Vagina (tissue), 2 donors: ENCODE measurements around the gene AASDH. TPM values are rescaled to one million over a fixed set of nuclear protein-coding genes. Genes with fewer than 3 reads are reported as not detected.

Experiments
- DNase-seq, 2 donors: peaks; one replicate each; pipeline ENCODE4 v3.0.0-alpha.2; 2017; ENCODE audit errors: extremely low spot score in 2 of 2
- H3K27ac ChIP-seq: fragments of 200-600 bp; sonication (generic); one replicate; pipeline ENCODE4 v1.5.1; 2019
- H3K27me3 ChIP-seq: fragments of 200-600 bp; sonication (generic); one replicate; pipeline ENCODE4 v1.5.1; 2019
- H3K36me3 ChIP-seq, 2 donors: fragments of 200-600 bp; sonication (generic); one replicate each; pipeline ENCODE4 v1.5.1; 2017 to 2019
- H3K4me1 ChIP-seq: fragments of 200-600 bp; sonication (generic); one replicate; pipeline ENCODE4 v1.5.1; 2019
- H3K4me3 ChIP-seq, 2 donors: fragments of 200-600 bp; sonication (generic); 1 replicate in 1 of 2; 2 replicates in 1 of 2; pipeline ENCODE4 v1.5.1; 2016 to 2019
- H3K9me3 ChIP-seq: fragments of 200-600 bp; sonication (generic); one replicate; pipeline ENCODE4 v1.5.1; 2019
- POLR2A ChIP-seq, 2 donors: fragments of 450-650 bp; IDR thresholded peaks; one replicate each; pipeline ENCODE4 v1.6.1; 2017; ENCODE audit warnings: antibody characterized with exemption in 2 of 2, mild to moderate bottlenecking in 2 of 2, moderate library complexity in 2 of 2
- POLR2AphosphoS5 ChIP-seq, 2 donors: sonication (generic); formaldehyde crosslinking; IDR thresholded peaks; one replicate each; pipeline ENCODE4 v1.9.0; 2017; ENCODE audit warnings: antibody characterized with exemption in 2 of 2, mild to moderate bottlenecking in 2 of 2, low read depth in 1 of 2; ENCODE audit not compliant: insufficient read depth in 1 of 2
- intact Hi-C: fragments of 100-400 bp; cut with DNase I; formaldehyde crosslinking; loops from one replicate; pipeline ENCODE4 v1.15.1; 2023
- total RNA-seq: library from RNA; depleted of rRNA; stranded (reverse); fragments of >200 nt; gene quantifications from one replicate; pipeline ENCODE4 v1.2.3, GENCODE V29; 2016
- TF ChIP-seq, protein P1 (sequence below), 3 experiments: fragments of 450-650 bp in 2 of 3; fragments of 200-600 bp in 1 of 3; sonication (generic) in 1 of 3; IDR thresholded peaks; one replicate each; pipeline ENCODE4 v1.5.1; 2017 to 2019; ENCODE audit warnings: antibody characterized with exemption in 3 of 3, mild to moderate bottlenecking in 2 of 3, moderate library complexity in 2 of 3

The AASDH gene
- total RNA-seq, 1 donor from 2014 or later: 6.6 TPM

DNA sequence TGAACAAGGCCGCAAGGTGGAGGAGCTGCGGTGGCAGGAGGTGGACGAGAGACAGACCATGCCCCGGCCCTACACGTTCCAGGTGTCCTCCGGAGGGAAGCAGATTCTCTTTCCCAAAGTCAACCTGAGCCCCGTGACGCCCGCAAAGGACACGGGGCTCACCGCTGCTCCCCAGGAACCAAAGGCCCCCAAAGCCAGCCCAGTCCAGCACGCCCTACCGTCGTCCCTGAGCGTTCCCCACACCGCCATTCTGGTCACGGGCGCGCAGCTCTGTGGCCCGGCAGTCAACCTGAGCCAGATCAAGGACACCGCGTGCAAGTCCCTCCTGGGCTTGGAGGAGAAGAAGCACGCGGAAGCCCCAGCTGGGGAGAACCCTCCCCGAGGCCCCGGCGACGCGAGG is 72.2 kb downstream of the AASDH start:
- no peak overlapping the region for H3K4me3 ChIP-seq
- TF ChIP-seq POLR2A (IDR thresholded peaks at IDR 0.05) (no peak), POLR2AphosphoS5 (IDR thresholded peaks at IDR 0.05; ENCODE audit: insufficient read depth in 1 of 2, low read depth in 1 of 2) (no peak)
- TF ChIP-seq, protein P1, sequence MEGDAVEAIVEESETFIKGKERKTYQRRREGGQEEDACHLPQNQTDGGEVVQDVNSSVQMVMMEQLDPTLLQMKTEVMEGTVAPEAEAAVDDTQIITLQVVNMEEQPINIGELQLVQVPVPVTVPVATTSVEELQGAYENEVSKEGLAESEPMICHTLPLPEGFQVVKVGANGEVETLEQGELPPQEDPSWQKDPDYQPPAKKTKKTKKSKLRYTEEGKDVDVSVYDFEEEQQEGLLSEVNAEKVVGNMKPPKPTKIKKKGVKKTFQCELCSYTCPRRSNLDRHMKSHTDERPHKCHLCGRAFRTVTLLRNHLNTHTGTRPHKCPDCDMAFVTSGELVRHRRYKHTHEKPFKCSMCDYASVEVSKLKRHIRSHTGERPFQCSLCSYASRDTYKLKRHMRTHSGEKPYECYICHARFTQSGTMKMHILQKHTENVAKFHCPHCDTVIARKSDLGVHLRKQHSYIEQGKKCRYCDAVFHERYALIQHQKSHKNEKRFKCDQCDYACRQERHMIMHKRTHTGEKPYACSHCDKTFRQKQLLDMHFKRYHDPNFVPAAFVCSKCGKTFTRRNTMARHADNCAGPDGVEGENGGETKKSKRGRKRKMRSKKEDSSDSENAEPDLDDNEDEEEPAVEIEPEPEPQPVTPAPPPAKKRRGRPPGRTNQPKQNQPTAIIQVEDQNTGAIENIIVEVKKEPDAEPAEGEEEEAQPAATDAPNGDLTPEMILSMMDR (IDR thresholded peaks at IDR 0.05): no peak

DNA sequence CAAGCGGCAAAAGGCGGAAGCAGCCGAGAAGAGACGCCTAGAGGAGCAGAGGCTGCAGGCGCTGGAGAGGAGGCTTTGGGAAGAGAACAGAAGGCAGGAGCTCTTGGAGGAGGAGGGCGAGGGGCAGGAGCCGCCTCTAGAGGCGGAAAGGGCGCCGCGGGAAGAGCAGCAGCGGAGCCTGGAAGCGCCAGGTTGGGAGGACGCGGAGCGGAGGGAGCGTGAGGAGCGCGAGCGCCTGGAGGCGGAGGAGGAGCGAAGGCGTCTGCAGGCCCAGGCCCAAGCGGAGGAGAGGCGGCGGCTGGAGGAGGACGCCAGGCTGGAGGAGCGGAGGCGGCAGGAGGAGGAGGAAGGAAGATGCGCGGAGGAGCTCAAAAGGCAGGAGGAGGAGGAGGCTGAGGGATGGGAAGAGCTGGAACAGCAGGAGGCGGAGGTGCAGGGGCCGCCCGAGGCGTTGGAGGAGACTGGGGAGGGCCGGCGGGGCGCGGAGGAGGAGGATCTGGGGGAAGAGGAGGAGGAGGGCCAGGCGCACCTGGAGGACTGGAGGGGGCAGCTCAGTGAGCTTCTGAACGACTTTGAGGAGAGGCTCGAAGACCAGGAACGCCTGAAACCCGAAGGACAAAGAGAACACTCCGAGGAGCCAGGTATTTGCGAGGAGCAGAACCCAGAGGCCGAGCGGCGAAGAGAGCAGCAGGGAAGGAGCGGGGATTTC is 72.9 kb downstream of the AASDH start:
- Histone ChIP-seq H3K36me3 (no peaks in the 10 kb centered on the region), H3K9me3 (no peaks in the 10 kb centered on the region), H3K4me3 (no peak overlapping the region), H3K27ac (no peak overlapping the region), H3K27me3 (no peaks in the 10 kb centered on the region), H3K4me1 (no peaks in the 10 kb centered on the region)
- TF ChIP-seq POLR2A (IDR thresholded peaks at IDR 0.05) (no peak), POLR2AphosphoS5 (IDR thresholded peaks at IDR 0.05; ENCODE audit: insufficient read depth in 1 of 2, low read depth in 1 of 2) (no peak)
- TF ChIP-seq, protein P1 (IDR thresholded peaks at IDR 0.05): no peak
- DNase-seq: no peak
- intact Hi-C loops: no loop called here

More for the DNA sequence above, 72.2 kb downstream of the AASDH start:
- Histone ChIP-seq H3K9me3 (no peaks in the 10 kb centered on the region), H3K36me3 (no peaks in the 10 kb centered on the region), H3K27ac (no peak overlapping the region), H3K4me1 (no peaks in the 10 kb centered on the region), H3K27me3 (no peaks in the 10 kb centered on the region)
- intact Hi-C loops: no loop called here
- DNase-seq: no peak

DNA sequence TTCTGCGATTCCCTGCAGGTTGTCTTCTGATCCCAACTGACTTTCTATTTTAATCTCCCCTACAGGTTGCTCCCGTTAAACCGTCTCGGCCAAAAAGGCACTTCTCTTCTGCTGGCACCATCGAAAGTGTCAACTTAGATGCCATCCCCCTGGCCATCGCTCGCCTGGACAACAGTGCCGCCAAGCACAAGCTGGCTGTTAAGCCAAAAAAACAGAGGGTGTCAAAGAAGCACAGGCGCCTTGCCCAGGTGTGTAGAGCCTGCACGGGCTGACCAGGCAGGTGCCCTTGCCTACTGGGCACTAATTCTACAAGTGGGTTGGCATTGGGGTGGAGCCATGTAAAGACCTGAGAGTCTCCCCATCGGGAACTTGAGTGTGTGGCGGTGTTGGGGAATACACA is 74.2 kb downstream of the AASDH start:
- Histone ChIP-seq H3K36me3 (no peaks in the 10 kb centered on the region), H3K27me3 (no peaks in the 10 kb centered on the region), H3K27ac (no peak overlapping the region), H3K4me1 (no peaks in the 10 kb centered on the region), H3K9me3 (no peaks in the 10 kb centered on the region), H3K4me3 (no peak overlapping the region)
- TF ChIP-seq, protein P1 (IDR thresholded peaks at IDR 0.05): no peak
- no peak for TF ChIP-seq POLR2AphosphoS5 (IDR thresholded peaks at IDR 0.05; ENCODE audit: insufficient read depth in 1 of 2, low read depth in 1 of 2)
- no peak for TF ChIP-seq POLR2A (IDR thresholded peaks at IDR 0.05)
- DNase-seq: peak in 1 of 2 donors; percentile 72
- intact Hi-C loops: no loop called here

DNA sequence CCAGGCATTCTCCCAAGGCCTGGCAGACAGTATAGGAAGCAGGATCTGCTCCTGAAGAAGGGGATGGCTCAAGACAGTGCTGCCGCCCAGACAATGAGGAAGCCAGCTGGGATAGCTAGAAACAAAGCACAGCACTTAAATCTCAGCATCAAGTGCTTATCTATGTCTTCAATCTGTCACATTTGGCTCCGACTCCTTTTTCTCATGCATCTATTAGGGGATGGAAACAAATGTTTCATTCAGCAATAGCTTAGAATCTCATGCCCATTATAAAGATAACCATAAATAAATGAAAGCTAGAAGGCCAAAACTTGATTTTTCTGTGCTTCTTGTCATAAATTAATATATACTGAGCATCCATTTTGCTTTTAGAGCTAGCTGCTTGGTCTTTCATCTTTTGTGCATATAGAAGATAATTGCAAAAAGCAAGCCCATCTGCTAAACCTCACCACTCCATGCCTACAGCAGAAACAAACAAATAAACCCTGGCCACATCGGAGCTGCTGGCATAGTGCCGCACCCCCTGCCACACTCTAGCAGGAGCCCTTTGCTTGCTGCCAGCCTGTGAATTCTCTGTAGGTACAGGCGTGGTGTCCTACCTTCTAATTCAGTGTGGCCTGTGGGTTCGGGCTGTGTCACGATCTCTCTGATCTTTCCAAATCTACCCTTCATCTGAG is 75.9 kb downstream of the AASDH start:
- TF ChIP-seq POLR2A (IDR thresholded peaks at IDR 0.05): no peak
- H3K9me3 ChIP-seq: no peaks in the 10 kb centered on the region
- H3K36me3 ChIP-seq: no peaks in the 10 kb centered on the region
- no peaks in the 10 kb centered on the region for H3K4me1 ChIP-seq
- no peak overlapping the region for H3K27ac ChIP-seq
- no peak overlapping the region for H3K4me3 ChIP-seq
- intact Hi-C loops: no loop called here
- DNase-seq: no peak
- H3K27me3 ChIP-seq: no peaks in the 10 kb centered on the region

DNA sequence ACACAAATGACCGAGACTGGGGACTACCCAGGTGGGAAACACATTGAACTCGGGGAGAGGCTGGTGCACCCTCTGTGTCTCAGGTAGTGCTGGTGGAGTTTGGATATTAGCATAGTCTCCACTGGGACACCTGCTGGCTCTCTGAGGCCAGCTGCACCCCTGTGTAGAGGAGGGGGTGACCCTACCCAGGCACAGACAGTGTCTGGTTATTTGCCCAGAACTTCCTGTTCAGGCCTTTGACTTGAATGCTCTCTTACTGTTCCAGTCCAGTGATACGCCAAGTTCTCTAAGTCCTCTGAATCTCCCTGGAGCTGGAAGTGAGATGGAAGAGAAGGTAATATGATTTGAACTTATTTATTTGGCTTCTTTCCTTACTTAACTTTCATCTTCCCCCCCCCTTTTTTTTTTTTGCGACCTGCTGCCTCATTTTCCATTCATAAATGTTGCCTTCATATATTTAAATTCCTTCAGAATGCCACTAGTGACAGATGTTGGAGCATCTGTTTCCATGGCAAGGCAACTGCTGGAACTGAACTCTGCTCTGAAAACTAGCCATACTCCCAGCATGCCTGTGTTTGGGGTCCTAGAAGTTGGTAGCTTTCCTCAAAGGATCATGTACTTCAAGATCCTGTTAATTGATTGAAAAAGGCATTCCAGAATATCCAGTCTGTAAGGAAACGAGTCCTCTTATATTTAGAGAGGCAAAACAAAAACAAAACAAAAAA is 76.7 kb downstream of the AASDH start:
- intact Hi-C loops: no loop called here
- H3K4me1 ChIP-seq: no peaks in the 10 kb centered on the region
- no peak for DNase-seq
- H3K27ac ChIP-seq: no peak overlapping the region
- no peaks in the 10 kb centered on the region for H3K9me3 ChIP-seq
- H3K27me3 ChIP-seq: no peaks in the 10 kb centered on the region
- no peaks in the 10 kb centered on the region for H3K36me3 ChIP-seq
- no peak for TF ChIP-seq POLR2A (IDR thresholded peaks at IDR 0.05)
- TF ChIP-seq, protein P1 (IDR thresholded peaks at IDR 0.05): no peak
- no peak for TF ChIP-seq POLR2AphosphoS5 (IDR thresholded peaks at IDR 0.05; ENCODE audit: insufficient read depth in 1 of 2, low read depth in 1 of 2)
- no peak overlapping the region for H3K4me3 ChIP-seq
